NCI-H524 (cell line): ENCODE data around the gene CPLX4.
"Not testable (repeated sequence)": the region's sequence is repeated elsewhere in the genome, so short reads cannot be mapped to it uniquely, and the experiment has no call there.

ENCODE experiments used
- DNase-seq, 2 experiments: peaks; one replicate each; lab custom pipeline; 2025; lab: John Stamatoyannopoulos, UW

Gene CPLX4

DNA sequence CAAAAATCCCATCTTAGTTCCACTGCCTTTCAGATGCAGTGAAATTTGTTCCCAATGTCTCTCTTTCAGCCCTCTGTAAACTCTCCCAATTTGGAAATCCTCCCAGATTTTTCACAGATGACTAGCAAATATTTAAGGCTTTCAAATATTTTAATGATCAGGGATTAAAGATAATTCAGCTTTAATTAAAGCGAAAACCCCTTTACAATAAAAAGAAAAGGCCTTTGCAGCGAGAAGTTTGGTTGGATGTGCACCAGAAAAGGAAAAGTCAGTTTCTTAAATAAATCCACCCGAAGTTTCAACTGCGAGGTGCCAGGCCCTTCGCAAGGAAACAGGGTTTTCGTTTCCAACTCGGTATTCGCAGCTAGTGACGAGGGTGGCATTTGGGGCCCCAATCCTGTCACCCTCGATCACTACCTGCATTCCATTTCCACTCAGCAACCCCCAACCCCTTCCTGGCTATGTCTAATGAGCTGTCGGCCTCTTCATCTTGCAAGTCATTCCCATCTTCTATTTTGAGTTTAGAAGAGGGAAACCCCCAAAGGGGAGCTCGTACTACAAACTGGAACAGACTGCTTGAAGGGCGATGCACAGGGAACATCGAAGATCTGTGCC is 46.7 kb downstream of the CPLX4 start:
- no peak for DNase-seq

DNA sequence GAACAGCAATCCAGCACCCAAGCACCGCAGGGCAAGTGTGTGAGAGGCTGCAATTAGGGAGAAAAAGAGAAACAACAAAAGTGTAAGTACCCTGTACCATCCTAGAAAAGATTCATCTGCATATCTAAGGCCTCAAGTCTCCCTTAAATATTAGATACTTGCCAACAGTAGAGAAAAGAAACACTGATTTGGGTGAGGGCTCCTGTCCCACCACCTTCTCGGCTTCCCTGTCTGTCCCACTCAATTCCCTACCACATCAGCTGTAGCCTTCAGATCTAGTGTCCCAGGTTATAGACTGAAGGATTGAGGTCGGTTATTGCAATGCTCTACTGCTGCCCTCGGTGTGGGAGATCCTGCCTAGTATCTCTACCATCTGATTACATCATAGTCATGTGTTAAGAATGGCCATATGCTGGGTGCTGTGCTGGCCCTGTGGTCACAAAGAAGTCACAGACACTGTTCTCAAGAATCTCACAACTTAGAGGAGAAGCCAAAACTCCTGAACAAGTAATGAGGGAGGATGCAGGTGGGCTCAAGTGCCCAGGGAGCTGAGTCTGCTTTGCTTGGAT is 47.7 kb downstream of the CPLX4 start:
- no peak for DNase-seq

DNA sequence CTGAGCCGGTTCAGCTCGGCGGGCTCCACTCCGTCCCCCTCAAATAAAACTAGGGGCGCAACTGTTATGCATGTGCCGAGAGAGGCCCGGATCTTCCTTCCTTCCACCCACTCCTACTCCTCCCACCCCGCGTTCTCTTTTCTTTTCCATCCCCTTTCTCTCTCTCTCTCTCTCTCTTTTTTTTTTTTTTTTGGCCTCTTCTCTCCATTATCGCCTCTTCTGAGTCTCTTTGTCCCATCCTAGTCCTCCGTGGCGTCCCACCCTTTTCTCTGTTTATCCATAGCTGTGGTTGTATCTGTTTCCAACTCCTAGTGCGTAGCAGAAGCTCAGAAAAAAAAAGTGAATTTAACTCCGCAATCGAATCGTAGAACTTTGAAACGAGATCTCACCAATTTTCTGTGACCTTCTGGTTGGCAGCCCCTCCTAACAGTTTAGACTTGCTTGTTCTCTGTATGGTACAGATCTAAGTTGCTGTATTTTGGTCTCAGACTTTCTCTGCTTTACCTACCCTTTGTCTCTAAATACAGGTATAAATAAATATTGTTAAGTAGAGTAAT is 48.8 kb downstream of the CPLX4 start:
- DNase-seq: no peak

DNA sequence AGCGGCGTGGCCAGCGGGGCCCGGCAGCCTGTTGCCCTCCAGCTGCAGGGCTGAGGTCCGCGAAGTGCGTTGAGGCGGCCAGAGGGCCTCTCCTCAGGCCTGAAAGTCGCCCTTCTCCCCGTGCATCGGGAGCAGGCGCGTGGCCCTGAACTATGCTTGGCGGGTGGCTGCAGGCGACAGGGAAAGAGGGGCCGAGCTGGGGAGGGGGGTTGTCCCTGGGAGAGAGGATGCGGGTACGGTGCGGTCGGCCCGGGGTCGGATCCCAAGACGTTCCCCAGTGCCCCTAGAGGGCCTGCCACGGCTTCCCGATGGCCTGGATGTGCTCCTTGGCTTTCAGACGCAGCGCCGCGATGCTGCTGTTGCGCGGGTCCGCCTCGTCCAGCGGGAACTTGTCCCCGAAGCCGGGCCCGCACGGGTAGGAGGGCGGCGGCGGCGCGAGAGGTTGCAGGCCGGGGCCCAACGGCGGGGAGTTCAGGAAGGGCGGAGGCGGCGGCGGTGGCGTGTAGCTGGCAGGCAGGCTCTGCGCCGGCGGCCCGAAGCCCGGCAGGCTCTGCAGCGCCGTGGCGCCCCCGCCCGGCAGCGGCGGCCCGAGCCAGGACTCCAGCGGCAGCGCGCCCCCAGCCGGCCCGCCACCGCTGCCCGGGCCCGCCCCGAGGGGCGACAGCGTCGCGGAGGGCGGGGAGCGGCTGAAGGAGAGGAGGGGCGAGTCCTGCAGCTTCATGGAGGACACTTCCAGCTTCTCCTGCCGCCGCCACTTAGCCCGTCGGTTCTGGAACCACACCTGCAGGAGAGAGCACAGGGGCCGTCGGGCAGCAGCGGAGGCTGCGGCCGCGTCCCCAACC is 49.5 kb downstream of the CPLX4 start:
- peak in 1 of 2 experiments; percentile 38 for DNase-seq

DNA sequence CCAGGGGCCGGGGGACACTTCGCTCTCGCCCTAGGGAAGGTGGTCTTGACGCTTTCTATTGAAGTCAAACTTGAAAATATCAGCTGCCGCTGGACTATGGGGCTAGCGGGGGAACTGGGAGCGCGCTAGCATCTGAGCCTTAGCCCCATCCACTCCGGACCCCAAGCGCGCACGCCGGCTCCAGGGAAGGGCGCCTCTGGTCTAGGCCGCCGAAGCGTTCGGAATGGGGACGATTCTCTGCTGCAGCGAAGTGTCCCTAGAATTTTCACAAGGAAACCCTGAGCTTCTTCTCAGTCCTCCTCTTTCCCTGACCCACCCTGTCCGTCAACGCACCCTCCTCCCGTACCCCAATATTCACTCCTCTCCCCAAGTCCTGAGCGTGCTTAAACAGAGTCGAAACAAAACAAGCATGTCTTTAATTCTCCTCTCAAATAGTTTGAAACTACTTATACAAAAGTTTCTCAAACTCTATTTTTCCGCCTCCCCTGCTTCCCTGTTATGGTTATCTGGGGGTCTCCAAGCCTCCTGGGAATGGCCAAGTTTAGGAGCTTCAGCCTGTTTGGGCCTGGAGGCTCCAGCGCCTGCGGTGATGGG is 50.2 kb downstream of the CPLX4 start:
- DNase-seq: no peak

DNA sequence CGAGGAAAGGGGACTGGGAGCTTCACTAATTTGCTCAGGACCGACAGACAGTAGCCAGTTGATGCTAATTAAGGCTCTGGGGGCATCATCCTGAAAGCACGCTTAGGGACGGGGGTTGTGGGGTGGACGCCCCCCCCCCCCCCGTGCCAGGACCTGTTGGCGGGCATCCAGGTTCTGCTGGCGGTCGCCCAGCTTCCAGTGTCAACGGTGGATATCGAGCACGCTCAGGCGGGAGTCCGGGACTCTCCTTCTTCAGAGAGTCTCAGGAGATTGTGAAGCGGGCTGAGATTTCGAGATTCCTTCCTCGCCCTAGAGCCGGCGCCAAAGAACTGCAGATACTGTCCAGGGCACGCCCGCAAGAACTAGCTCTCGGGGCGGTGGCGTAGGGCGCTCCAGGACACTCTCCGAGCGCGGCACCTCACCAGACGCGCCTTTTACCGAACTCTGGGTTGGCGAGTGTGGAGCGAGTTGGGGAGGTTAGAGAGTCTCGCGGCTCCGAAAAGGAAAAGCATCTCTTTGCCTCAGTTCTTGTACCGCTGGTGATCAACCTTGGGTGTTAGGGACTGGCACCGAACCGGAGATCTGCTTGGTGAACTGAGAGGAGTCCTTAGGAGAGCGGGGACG is 50.8 kb downstream of the CPLX4 start:
- DNase-seq: peak in 1 of 2 experiments; percentile 22

DNA sequence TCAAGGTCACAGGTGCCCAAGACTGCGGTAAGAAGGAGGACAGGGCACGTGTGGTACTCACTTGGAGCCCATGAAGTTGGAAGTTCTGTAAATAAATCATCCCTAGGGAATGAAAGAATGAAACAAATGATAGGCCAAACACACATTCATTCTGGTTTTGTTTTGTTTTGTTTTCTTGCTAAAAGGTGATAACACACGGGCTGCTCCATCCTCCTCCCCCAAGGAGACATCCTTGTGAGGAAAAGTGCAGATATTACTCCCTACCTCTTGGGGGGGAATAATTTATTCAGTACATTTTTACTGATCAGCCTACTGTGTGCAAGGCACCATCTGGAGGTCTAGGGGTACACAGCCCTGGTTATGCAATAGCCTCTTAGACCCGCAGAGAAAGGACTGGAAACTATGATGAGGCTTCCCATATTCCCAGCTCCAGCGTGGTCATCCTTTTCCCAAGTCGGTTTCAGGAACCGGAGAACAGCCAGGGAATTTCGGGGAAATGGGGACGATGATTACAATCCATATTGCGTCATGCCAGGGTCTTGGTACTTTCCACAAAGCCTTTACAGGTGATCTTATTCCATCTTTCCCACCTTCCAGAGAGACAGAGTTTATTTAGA is 51.5 kb downstream of the CPLX4 start:
- DNase-seq: no peak

DNA sequence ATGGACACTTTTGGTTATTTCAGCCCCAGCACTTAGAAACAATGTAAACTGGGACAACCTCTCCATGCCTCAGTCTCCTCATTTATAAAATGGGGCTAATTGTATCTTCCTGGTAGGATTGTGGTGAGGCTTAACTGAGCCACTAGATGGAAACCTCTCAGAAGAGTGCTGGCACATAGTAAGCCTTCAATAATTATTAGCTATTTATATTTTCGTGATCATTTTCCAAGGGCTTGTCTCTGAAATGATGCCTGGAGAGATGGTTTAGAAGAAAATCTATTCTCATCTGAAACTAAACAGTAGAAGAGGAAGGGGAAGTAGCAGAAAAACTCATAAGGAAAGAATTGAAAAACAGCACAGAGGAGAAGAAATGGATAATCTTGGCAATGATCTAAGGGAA is 52.0 kb downstream of the CPLX4 start:
- DNase-seq: no peak

DNA sequence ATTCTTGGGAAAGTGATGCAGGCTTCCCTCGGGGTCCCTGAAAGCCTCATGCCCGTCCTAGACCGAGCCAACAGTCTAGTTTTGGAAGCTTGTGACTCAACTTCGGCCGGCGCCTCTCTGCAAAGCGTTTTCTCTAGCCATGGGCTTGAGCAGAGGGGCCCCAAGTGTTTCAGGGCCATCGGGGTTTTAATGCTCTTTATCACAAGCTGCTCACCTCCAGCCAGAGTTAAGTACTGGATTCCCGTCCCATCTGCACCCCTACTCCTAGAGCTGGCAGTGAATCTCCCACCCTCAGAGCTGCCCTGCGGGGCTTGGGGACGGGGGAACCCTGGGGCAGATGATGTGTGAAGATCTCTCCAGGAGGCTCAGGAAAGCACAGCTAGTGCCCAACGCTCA is 52.5 kb downstream of the CPLX4 start:
- no peak for DNase-seq

DNA sequence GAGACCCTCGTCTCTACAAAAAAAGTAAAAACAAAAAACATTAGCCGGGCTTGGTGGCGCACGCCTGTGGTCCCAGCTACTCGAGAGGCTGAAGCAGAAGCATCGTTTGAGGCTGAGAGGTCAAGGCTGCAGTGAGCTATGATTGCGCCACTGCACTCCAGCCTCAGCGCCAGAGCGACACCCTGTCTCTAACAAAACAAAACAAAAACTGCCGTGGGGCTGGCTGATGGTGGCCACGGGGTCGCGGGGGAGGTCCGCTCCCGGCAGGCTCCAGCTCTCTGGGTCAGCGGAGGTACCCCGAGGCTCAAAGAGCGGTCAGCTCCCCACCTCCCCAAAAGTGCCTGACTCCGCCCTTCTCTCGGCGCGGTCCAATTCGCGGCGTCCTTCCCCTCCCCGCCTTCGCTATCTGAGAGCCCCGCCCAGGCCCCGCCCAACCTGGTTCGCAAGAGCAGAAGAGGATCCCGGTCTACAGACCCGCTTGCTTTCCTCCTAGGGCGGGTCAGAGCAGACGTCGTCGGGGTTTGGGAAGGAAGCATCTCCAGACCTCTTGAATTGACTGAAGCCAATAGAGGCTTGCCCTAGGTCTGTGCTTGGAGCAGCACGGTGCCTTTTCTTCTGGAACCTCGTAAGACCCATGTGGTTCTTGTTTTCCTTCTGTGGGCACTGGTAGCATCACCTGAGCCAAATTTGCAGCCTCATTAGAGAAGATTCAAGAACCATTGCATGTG is 53.0 kb downstream of the CPLX4 start:
- peak; percentile 41 to 49 for DNase-seq

DNA sequence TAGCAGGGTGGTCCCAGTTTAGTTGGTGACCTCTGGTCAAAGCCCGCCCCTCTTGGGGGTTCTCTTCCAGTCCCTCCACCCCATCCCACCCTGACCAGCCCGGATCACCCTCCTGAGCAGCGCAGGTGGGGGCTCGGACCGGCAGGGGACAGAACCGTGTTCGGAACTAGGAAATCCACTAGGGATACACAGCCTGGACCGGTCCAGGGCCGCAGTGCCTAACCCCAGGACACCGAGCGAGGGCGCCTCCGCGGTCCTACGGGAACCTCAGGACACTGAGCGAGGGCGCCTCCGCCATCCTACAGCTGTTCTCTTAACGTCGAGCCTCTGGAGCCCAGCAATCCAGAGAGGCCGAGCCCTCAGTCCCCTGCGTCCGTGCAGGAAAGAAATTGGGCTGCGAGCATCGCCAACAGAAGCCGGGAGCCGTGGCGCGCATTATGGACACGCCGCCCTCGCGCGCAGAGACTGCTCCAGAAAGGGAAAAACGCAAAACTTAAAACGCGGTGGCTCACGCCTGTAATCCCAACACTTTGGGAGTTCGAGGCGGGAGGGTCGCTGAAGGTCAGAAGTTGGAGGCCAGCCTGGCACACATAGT is 53.7 kb downstream of the CPLX4 start:
- peak in 1 of 2 experiments; percentile 32 for DNase-seq

DNA sequence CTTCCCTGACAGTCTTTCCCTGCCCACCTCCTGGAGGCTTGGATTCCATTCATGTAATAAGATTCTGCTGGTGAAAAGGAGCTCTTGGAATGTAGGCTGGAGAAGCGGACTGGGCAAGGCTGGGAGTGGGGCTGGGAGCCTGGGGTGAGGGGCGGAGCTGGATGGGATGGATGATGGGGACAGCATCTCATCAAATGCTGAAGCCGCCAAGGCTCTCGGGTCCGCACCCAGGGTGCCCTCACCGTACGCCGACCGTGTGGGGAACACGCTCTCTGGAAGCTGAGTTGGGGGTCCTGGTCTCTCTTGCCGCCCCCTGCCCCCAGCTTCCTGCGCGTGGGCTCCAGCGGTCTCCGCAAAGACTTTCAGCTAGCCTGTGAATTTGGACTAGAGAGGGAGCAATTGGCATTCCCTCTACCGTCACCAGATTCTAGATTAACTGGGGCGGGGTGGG is 54.3 kb downstream of the CPLX4 start:
- DNase-seq: no peak

DNA sequence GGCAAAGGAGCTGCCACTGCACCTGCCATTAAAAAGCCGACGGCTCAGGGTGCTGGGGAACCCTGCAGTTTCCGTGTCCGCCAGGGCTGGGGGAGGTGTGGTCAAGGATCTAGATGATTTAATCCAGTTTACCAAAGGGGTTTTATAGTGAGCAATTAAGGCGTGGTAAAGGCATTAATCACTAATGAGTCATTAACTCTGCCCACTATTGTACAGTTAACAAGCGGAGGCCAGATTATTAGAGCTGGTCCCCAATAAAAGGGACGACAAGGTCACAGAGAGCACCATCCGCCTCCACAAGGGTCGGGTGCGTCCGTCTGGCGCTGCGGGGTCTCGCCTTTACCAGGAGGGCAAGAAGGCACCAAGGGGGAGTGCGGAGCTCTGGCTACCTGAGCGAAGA is 54.8 kb downstream of the CPLX4 start:
- peak in 1 of 2 experiments; percentile 1 for DNase-seq

DNA sequence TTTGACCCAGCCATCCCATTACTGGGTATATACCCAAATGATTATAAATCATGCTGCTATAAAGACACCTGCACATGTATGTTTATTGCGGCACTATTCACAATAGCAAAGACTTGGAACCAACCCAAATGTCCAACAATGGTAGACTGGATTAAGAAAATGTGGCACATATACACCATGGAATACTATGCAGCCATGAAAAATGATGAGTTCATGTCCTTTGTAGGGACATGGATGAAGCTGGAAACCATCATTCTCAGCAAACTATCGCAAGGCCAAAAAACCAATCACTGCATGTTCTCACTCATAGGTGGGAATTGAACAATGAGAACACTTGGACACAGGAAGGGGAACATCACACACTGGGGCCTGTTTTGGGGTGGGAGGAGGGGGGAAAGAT is 56.2 kb downstream of the CPLX4 start:
- not testable (repeated sequence) for DNase-seq

DNA sequence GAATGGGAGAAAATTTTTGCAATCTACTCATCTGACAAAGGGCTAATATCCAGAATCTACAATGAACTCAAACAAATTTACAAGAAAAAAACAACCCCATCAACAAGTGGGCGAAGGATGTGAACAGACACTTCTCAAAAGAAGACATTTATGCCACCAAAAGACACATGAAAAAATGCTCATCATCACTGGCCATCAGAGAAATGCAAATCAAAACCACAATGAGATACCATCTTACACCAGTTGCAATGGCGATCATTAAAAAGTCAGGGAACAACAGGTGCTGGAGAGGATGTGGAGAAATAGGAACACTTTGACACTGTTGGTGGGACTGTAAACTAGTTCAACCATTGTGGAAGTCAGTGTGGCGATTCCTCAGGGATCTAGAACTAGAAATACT is 56.6 kb downstream of the CPLX4 start:
- not testable (repeated sequence) for DNase-seq

DNA sequence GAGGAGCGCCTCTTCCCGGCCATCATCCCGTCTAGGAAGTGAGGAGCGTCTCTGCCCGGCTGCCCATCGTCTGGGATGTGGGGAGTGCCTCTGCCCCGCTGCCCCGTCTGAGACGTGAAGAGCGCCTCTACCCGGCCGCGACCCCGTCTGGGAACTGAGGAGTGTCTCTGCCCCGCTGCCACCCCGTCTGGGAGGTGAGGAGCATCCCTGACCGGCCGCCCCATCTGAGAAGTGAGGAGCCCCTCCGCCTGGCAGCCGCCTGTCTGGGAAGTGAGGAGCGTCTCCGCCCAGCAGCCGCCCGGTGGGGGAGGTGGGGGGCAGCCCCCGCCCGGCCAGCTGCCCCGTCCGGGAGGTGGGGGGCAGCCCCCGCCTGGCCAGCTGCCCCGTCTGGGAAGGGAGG is 63.0 kb downstream of the CPLX4 start:
- not testable (repeated sequence) for DNase-seq

DNA sequence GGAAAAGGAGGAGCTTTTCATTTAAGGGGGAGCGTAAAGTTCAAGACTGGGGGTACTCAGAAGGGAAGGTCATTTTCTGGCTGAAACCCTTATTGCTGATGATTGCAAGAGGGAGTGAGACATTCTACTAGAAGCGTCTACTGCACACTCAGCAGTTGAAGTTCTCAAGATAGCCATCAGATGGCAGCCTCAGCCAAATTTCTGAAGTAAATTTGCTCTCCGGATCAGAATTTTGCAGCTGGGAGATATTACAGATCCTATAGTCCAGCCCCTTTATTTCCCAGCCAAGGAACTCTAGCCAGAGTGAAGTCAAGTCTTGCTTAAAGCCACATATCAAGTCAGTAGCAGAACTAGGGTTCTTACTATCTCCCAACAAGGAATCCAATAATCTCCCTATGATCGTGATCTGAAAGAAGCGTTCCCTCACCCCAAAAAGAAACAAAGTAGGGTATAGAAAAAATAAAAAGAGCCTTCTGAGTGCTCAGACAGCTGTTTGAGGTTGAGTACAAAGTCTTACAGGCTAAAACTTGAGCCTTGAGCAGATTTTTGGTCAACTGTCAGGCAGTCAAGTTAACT is 69.2 kb downstream of the CPLX4 start:
- peak; percentile 65 to 85 for DNase-seq

DNA sequence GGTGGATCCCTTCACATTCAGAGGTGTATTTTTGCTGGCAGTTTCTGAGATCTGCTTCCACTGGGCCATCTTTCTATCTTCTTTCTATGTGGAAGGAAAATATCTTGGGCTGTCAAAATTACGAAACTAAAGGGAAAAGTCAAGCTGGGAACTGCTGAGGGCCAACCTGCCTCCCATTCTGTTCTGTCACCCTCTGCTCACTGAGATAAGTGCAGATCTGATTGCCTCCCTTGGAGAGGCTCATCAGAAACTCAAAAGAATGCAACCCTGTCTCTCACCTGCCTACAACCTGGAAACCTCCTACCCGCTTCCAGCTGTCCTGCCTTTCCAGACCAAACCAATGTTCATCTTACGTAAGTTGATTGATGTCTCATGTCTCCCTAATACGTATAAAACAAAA is 71.7 kb downstream of the CPLX4 start:
- DNase-seq: no peak
